NCI-H146 treated with DMSO at 0.1 percent for 48 hours (cell line): ENCODE measurements around the gene SCRT2.

Experiments
- DNase-seq: peaks from one replicate; lab custom pipeline; 2025; ENCODE audit not compliant: unreplicated experiment; lab: John Stamatoyannopoulos, UW

The SCRT2 gene

GRCh38 chr20:672963-673602 is 2.5 kb downstream of the SCRT2 start:
- DNase-seq = no peak

GRCh38 chr20:671252-672030 is 4.2 kb downstream of the SCRT2 start:
- no peak for DNase-seq

- DNase-seq = no peak
Observed at GRCh38 chr20:669573-669972, 6.0 kb downstream of the SCRT2 start.

GRCh38 chr20:668638-669037 is 7.0 kb downstream of the SCRT2 start:
- no peak for DNase-seq

- DNase-seq = no peak
Observed at GRCh38 chr20:668050-668449, 7.6 kb downstream of the SCRT2 start.

- no peak for DNase-seq
Observed at GRCh38 chr20:667351-668034, 8.1 kb downstream of the SCRT2 start.

- no peak for DNase-seq
Observed at GRCh38 chr20:666877-667276, 8.7 kb downstream of the SCRT2 start.

- DNase-seq = no peak
Observed at GRCh38 chr20:665276-665675, 10.3 kb downstream of the SCRT2 start.

- no peak for DNase-seq
Observed at GRCh38 chr20:664576-664975, 11.0 kb downstream of the SCRT2 start.

GRCh38 chr20:664151-664550 is 11.5 kb downstream of the SCRT2 start:
- DNase-seq = no peak

- DNase-seq = no peak
Observed at GRCh38 chr20:663315-664090, 12.1 kb downstream of the SCRT2 start.

GRCh38 chr20:662277-663192 is 13.1 kb downstream of the SCRT2 start:
- no peak for DNase-seq

GRCh38 chr20:661474-662270 is 13.9 kb downstream of the SCRT2 start:
- DNase-seq = no peak

- no peak for DNase-seq
Observed at GRCh38 chr20:658731-659291, 16.8 kb downstream of the SCRT2 start.

- DNase-seq = no peak
Observed at GRCh38 chr20:658202-658601, 17.4 kb downstream of the SCRT2 start.

- no peak for DNase-seq
Observed at GRCh38 chr20:655726-656624, 19.6 kb downstream of the SCRT2 start.

- DNase-seq = no peak
Observed at GRCh38 chr20:654417-654750, 21.2 kb downstream of the SCRT2 start.
